DND-41 (cell line): ENCODE data around the gene PLA2G4B.

Source experiments
- ATAC-seq: fragments of 200-7000 bp; cut with Tn5 transposase; 3 replicates; pipeline ENCODE4 v1.9.1; 2021; ENCODE audit warnings: low read depth; ENCODE audit not compliant: insufficient read depth
- DNase-seq: peaks from one replicate; pipeline ENCODE4 v3.0.0-alpha.2; 2020
- H2AFZ ChIP-seq: 2 replicates; pipeline ENCODE4 v1.6.0; 2012; ENCODE audit warnings: low read depth, low read length
- H3K27ac ChIP-seq: 2 replicates; pipeline ENCODE4 v1.5.1; 2012; ENCODE audit warnings: low read length, inconsistent platforms
- H3K27me3 ChIP-seq: fragments of 200-600 bp; sonication (generic); 2 replicates; pipeline ENCODE4 v1.6.0; 2012; ENCODE audit warnings: low read length, mild to moderate bottlenecking, inconsistent platforms; ENCODE audit not compliant: insufficient read depth, poor library complexity
- H3K36me3 ChIP-seq: 2 replicates; pipeline ENCODE4 v1.5.1; 2012; ENCODE audit warnings: low read length, inconsistent platforms; ENCODE audit not compliant: insufficient read depth
- H3K4me1 ChIP-seq: 2 replicates; pipeline ENCODE4 v1.5.1; 2012; ENCODE audit warnings: mild to moderate bottlenecking, low read length; ENCODE audit not compliant: insufficient read depth
- H3K4me2 ChIP-seq: 2 replicates; pipeline ENCODE4 v1.6.0; 2012; ENCODE audit warnings: mild to moderate bottlenecking, moderate library complexity, low read length, inconsistent platforms; ENCODE audit not compliant: insufficient read depth
- H3K4me3 ChIP-seq, 2 experiments: fragments of 200-600 bp in 1 of 2; shearing (Covaris generic) in 1 of 2; 2 replicates each; pipeline ENCODE4 v1.5.1; 2012 to 2016; ENCODE audit warnings: inconsistent platforms in 2 of 2, low read length in 2 of 2, mild to moderate bottlenecking in 2 of 2, low read depth in 1 of 2, moderate library complexity in 1 of 2
- H3K79me2 ChIP-seq: 2 replicates; pipeline ENCODE4 v1.6.0; 2012; ENCODE audit warnings: low read length, inconsistent platforms; ENCODE audit not compliant: insufficient read depth
- H3K9ac ChIP-seq: 2 replicates; pipeline ENCODE4 v1.6.0; 2012; ENCODE audit warnings: low read depth, mild to moderate bottlenecking, inconsistent platforms, low read length, moderate library complexity
- H3K9me3 ChIP-seq: 2 replicates; pipeline ENCODE4 v1.5.1; 2012; ENCODE audit warnings: low read length, moderate library complexity, mild to moderate bottlenecking, inconsistent platforms; ENCODE audit not compliant: insufficient read depth, severe bottlenecking
- H4K20me1 ChIP-seq: 2 replicates; pipeline ENCODE4 v1.6.0; 2012; ENCODE audit warnings: low read length; ENCODE audit not compliant: insufficient read depth
- CTCF ChIP-seq: IDR thresholded peaks from 2 replicates; pipeline ENCODE4 v1.5.1; 2012; ENCODE audit warnings: borderline replicate concordance, low read length, moderate library complexity, mild to moderate bottlenecking; ENCODE audit not compliant: poor library complexity, severe bottlenecking; ENCODE audit errors: extremely low read depth
- EZH2 ChIP-seq: IDR thresholded peaks from 3 replicates; pipeline ENCODE4 v1.6.1; 2012; ENCODE audit warnings: borderline replicate concordance, low read depth, mild to moderate bottlenecking, moderate library complexity, low read length, inconsistent platforms; ENCODE audit not compliant: severe bottlenecking

Gene PLA2G4B

DNA sequence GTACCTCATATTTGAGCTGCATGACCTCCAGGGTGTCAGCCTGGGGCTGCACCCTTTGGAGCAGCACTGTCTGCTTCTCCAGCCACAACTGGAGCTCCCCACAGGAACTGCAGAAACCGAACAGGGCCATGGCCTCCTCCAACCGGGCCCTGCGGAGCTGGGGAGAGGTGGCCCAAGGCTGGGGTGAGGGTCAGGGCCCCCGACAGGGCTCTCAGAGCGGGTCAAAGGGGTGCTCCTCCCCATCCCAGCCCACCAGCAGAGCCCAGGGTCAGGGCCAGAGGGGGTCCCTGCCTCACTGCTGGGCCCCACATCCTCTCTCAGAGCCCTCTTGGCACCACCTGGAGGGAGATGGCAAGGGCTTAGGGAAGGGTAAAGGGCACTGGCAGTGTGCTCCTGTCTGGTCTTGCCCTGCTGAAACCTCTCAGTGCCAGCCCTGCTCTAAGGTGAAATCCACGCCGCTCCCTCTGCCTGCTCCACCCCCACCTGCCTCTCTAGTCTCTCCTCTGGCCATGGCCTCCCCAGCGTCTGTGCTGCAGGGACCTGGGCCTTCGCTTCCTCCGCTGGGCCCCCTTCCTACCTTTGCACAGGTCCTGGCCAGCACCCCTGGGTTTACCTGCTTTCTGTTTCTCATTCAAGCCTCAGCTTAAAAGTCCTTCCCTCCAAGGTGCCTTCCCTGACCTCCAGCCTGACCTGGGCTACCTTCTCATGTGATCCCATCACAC, 41.7 kb downstream of the PLA2G4B start:
- Histone ChIP-seq H3K9ac (no peak overlapping the region), H3K4me1 (no peaks in the 10 kb centered on the region), H2AFZ (no peak overlapping the region), H3K9me3 (no peaks in the 10 kb centered on the region), H3K79me2 (no peaks in the 10 kb centered on the region), H3K27me3 (no peaks in the 10 kb centered on the region), H4K20me1 (no peaks in the 10 kb centered on the region; the same call in 1 of the 2 replicates), H3K4me3 (no peak overlapping the region), H3K27ac (no peak overlapping the region), H3K36me3 (no peaks in the 10 kb centered on the region), H3K4me2 (no peak overlapping the region)
- TF ChIP-seq CTCF: no peak
- DNase-seq (no peak), ATAC-seq (no peak)

GRCh38 chr15:41881086-41881485, 42.4 kb downstream of the PLA2G4B start:
- TF ChIP-seq CTCF (no peak), EZH2 (no peak)
- H3K9ac ChIP-seq: no peak overlapping the region
- H3K36me3 ChIP-seq: no peaks in the 10 kb centered on the region
- DNase-seq (no peak), ATAC-seq (no peak)
- no peak overlapping the region for H3K27ac ChIP-seq
- no peak overlapping the region for H3K4me3 ChIP-seq
- H3K27me3 ChIP-seq: no peaks in the 10 kb centered on the region
- H3K4me2 ChIP-seq: no peak overlapping the region
- no peak overlapping the region for H2AFZ ChIP-seq
- H4K20me1 ChIP-seq: no peaks in the 10 kb centered on the region; the same call in 1 of the 2 replicates
- H3K9me3 ChIP-seq: no peaks in the 10 kb centered on the region
- H3K79me2 ChIP-seq: no peaks in the 10 kb centered on the region
- H3K4me1 ChIP-seq: no peaks in the 10 kb centered on the region

- no peaks in the 10 kb centered on the region for H3K4me1 ChIP-seq
- H2AFZ ChIP-seq: no peak overlapping the region
- H4K20me1 ChIP-seq: no peaks in the 10 kb centered on the region
- no peaks in the 10 kb centered on the region for H3K36me3 ChIP-seq
- H3K4me3 ChIP-seq: no peak overlapping the region
- no peak overlapping the region for H3K27ac ChIP-seq
- TF ChIP-seq EZH2 (no peak), CTCF (no peak)
- ATAC-seq (no peak), DNase-seq (no peak)
- no peak overlapping the region for H3K4me2 ChIP-seq
- H3K9ac ChIP-seq: no peak overlapping the region
- H3K27me3 ChIP-seq: no peaks in the 10 kb centered on the region
- H3K9me3 ChIP-seq: no peaks in the 10 kb centered on the region
- no peaks in the 10 kb centered on the region for H3K79me2 ChIP-seq
Measured at GRCh38 chr15:41881550-41881919, 42.9 kb downstream of the PLA2G4B start.
